ENCODE results near the gene HOXD12. TPM values are rescaled to one million over a fixed set of nuclear protein-coding genes. Genes with fewer than 3 reads are reported as not detected.

HOXD12 gene
- total RNA-seq, 4 donors from 2014 or later, result not detected

DNA sequence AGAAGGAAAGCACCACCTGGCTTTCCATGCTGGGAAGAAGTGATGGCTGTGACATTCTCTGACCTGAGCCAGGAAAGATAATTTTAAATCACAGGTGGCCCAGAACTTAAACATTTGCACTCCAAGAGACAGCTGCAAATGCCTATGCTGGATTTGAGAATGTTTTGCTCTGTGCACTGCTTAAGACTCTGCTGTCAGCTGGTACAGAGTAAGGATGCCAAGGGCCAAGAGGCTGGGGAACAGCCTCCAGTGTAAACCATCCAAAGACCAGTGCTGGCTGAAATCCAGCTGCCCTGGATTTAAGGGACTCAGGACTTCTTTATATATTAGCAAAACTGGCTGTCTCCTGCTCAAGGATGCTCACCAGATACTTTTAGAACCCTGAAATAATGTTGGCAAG is 33.8 kb downstream of the HOXD12 start:
- Histone ChIP-seq H3K36me3 (no peaks in the 10 kb centered on the region), H3K9me3 (no peaks in the 10 kb centered on the region), H3K4me3 (no peak overlapping the region), H3K27me3 (peaks cover 7 to 100% (median 83%) of the 10 kb centered on the region in 4 donors), H3K4me1 (peaks cover 19 to 53% (median 35%) of the 10 kb centered on the region in 4 donors), H3K27ac (replicated peaks in 1 of 4) (no peak overlapping the region)
- intact Hi-C loops (cut with DNase I), result no loop called here
- no peak for DNase-seq (ENCODE audit: extremely low spot score)
- TF ChIP-seq POLR2AphosphoS5 (IDR thresholded peaks at IDR 0.05) (no peak), POLR2A (IDR thresholded peaks at IDR 0.05; ENCODE audit: low read depth) (no peak), EP300 (IDR thresholded peaks at IDR 0.05) (no peak), CTCF (IDR thresholded peaks at IDR 0.05) (no peak)

DNA sequence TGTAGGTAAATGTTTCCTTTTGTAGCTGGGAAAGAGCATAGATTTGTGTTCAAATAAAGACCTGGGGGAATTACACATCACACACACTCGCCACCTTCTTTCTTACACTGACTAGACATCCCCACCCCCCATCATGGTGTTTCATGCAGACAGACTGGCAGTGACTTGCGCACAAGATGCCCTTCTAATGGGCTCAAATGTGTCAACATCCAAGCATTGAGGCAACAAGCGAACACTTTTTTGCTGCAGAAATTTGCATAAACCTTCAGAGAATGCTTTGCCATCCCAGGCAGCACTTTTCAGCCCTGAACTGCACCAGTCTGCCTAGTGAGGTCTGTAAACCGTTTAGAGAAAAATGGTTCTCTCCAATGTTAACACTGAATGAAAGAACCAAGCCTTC is 34.4 kb downstream of the HOXD12 start:
- no peak overlapping the region for H3K27ac ChIP-seq (replicated peaks in 1 of 4)
- no peaks in the 10 kb centered on the region for H3K9me3 ChIP-seq
- intact Hi-C loops (cut with DNase I), result no loop called here
- no peaks in the 10 kb centered on the region for H3K36me3 ChIP-seq
- no peak for DNase-seq (ENCODE audit: extremely low spot score)
- H3K27me3 ChIP-seq, result peaks cover 11 to 100% (median 81%) of the 10 kb centered on the region in 4 donors
- WGBS, result 33% methylated on average over 4 of the region's 4 CpGs
- H3K4me1 ChIP-seq, result peaks cover 18 to 53% (median 29%) of the 10 kb centered on the region in 4 donors
- no peak for TF ChIP-seq CTCF (IDR thresholded peaks at IDR 0.05)
- no peak for TF ChIP-seq POLR2A (IDR thresholded peaks at IDR 0.05; ENCODE audit: low read depth)
- TF ChIP-seq EP300 (IDR thresholded peaks at IDR 0.05), result no peak
- no peak overlapping the region for H3K4me3 ChIP-seq

GRCh38 chr2:176135035-176135440 is 35.4 kb downstream of the HOXD12 start:
- no peaks in the 10 kb centered on the region for H3K9me3 ChIP-seq
- TF ChIP-seq POLR2AphosphoS5 (IDR thresholded peaks at IDR 0.05), result no peak
- no peak for TF ChIP-seq EP300 (IDR thresholded peaks at IDR 0.05)
- no peak for TF ChIP-seq CTCF (IDR thresholded peaks at IDR 0.05)
- no peak for TF ChIP-seq POLR2A (IDR thresholded peaks at IDR 0.05; ENCODE audit: low read depth)
- peaks cover 19 to 53% (median 29%) of the 10 kb centered on the region in 4 donors for H3K4me1 ChIP-seq
- peak overlapping the region in 2 of 4 donors; percentile 59 to 75 for H3K27ac ChIP-seq (replicated peaks in 1 of 4)
- DNase-seq (ENCODE audit: extremely low spot score), result no peak
- no peaks in the 10 kb centered on the region for H3K36me3 ChIP-seq
- intact Hi-C loops (cut with DNase I), result no loop called here
- H3K4me3 ChIP-seq, result no peak overlapping the region
- H3K27me3 ChIP-seq, result peaks cover 14 to 100% (median 82%) of the 10 kb centered on the region in 4 donors

DNA sequence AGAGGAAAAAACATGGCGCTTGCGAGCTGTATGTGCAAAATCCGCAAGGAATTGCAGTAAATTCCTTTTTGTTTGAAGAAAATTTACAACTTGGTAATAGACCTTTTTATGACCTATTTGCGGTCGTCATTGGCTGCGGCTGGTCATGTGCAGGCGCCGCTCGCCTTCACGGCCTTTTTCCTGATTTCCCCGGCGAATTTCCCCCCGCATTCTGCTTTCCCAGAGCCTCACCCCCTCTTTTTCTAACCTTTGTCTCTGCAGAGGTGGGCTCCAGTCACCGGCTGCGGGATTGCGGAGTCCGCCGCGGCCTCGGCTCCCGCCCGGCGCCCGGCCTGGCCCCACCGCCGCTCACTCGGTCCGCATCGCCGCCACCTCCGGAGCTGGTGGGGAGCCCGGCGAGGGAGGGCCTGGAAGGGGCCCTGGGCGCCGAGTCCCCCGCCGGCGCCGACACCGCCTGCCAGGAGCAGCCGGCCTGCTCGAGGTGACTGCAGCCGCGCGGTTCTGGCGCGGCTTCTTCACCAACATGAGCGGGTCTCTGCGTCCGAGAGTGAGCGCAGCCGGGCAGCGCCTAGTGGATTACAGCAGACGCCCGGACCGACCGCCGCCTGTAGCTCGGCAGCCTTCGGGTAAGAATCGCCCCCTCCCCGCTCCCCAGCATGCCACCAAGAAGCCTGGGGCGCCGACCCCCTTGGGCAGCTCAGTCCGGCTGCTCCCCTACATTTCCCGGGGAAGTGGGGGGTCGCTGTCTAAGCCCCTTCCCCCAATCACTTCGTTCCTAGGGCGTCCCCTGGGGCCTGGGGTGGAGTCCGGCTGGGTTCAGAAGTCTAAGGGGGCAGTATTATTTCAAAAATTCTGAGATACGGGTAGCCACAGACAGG is 37.0 kb downstream of the HOXD12 start:
- intact Hi-C loops (cut with DNase I), result no loop called here
- DNase-seq (ENCODE audit: extremely low spot score), result no peak
- Histone ChIP-seq H3K36me3 (no peaks in the 10 kb centered on the region), H3K27me3 (peaks cover 14 to 98% (median 73%) of the 10 kb centered on the region in 4 donors), H3K4me1 (peaks cover 22 to 51% (median 33%) of the 10 kb centered on the region in 4 donors), H3K9me3 (no peaks in the 10 kb centered on the region), H3K4me3 (peak overlapping the region; percentile 49 to 60 (median 53)), H3K27ac (replicated peaks in 1 of 4) (peak overlapping the region; percentile 59 to 75 (median 68))
- 2% methylated on average over 33 of the region's 71 CpGs for WGBS
- TF ChIP-seq POLR2A (IDR thresholded peaks at IDR 0.05; ENCODE audit: low read depth), result no peak
- no peak for TF ChIP-seq EP300 (IDR thresholded peaks at IDR 0.05)
- no peak for TF ChIP-seq POLR2AphosphoS5 (IDR thresholded peaks at IDR 0.05)
- no peak for TF ChIP-seq CTCF (IDR thresholded peaks at IDR 0.05)

Measured in esophagus muscularis mucosa (tissue), 4 donors.